ENCODE data around the gene IGSF22.

Gene IGSF22

DNA sequence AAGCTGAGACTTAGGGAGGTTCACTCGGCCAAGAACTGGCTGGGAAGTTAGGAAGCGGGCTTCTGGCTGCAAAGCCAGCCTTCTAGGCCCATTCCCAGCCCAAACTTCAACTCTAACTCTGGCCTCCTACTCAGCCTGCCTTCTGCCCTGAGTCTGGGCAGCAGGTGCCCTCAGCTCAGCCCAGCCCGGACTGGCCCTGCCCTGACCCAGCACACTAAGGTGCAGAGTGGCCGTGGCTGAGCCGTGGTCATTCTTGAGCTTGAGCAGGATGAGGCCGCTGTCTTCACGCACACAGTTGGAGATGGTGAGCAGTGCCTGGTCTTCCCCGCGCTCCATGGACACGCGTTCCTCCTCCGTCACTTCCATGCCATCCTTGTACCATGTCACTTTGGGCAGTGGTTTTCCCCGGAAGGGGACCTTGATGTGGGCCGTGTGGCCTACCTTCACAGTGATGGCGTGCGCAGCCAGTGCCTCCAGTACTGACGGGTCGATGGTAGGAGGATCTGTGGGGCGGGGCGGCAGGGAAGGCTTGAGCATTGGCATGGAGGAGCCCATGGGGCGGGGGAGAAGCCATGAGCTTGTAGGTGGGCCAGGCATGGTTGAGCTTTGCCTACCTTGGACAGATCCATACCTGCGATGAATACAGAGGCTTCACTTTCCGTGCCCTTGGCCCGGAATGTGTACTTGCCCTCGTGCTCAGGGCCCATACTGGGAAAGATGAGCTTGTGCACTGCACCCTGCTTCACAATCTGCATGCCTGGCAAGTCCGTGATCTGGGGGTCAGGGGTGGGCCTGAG lies 12.1 kb downstream of the IGSF22 start:
- Histone ChIP-seq H3K9me3 (no peaks in the 10 kb centered on the region), H3K4me3 (no peak overlapping the region), H3K27me3 (no peaks in the 10 kb centered on the region), H3K4me1 (no peaks in the 10 kb centered on the region), H3K36me3 (no peaks in the 10 kb centered on the region), H3K27ac (no peak overlapping the region)
- intact Hi-C loops (cut with DNase I; ENCODE audit: low total_unique reads) = loop anchor here (10.0 kb wide), 1 partner anchor 599 kb away; no protein-coding TSS in a partner anchor
- TF ChIP-seq, protein P1, sequence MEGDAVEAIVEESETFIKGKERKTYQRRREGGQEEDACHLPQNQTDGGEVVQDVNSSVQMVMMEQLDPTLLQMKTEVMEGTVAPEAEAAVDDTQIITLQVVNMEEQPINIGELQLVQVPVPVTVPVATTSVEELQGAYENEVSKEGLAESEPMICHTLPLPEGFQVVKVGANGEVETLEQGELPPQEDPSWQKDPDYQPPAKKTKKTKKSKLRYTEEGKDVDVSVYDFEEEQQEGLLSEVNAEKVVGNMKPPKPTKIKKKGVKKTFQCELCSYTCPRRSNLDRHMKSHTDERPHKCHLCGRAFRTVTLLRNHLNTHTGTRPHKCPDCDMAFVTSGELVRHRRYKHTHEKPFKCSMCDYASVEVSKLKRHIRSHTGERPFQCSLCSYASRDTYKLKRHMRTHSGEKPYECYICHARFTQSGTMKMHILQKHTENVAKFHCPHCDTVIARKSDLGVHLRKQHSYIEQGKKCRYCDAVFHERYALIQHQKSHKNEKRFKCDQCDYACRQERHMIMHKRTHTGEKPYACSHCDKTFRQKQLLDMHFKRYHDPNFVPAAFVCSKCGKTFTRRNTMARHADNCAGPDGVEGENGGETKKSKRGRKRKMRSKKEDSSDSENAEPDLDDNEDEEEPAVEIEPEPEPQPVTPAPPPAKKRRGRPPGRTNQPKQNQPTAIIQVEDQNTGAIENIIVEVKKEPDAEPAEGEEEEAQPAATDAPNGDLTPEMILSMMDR (IDR thresholded peaks at IDR 0.05) = no peak
- no peak for DNase-seq

DNA sequence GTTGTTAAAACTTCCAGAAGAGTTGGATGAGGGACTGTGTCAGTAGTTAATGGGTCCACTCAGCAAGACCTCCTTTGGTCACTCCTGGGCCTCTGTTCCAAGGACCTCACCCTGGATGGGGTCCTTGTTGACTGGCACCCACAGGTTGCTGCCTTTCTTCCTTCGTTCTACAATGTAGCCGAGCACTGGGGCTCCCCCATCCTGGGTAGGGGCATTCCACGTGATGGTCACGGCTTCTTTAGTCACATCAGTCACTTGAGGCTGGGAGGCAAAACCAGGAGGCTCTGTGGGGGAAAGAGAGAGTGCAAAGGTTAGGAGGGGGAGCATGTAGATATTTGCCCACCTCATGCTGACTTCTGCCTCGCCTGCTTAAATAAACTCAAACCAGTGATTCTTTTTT lies 15.4 kb downstream of the IGSF22 start:
- no peaks in the 10 kb centered on the region for H3K36me3 ChIP-seq
- TF ChIP-seq, protein P1 (IDR thresholded peaks at IDR 0.05) = no peak
- H3K4me1 ChIP-seq = peaks cover 0 to 16% (median 4%) of the 10 kb centered on the region in 4 donors
- no peak overlapping the region for H3K4me3 ChIP-seq
- no peak overlapping the region for H3K27ac ChIP-seq
- H3K9me3 ChIP-seq = no peaks in the 10 kb centered on the region
- intact Hi-C loops (cut with DNase I; ENCODE audit: low total_unique reads) = loop anchor here (10.0 kb wide), 1 partner anchor 596 kb away; no protein-coding TSS in a partner anchor
- no peaks in the 10 kb centered on the region for H3K27me3 ChIP-seq
- no peak for DNase-seq

DNA sequence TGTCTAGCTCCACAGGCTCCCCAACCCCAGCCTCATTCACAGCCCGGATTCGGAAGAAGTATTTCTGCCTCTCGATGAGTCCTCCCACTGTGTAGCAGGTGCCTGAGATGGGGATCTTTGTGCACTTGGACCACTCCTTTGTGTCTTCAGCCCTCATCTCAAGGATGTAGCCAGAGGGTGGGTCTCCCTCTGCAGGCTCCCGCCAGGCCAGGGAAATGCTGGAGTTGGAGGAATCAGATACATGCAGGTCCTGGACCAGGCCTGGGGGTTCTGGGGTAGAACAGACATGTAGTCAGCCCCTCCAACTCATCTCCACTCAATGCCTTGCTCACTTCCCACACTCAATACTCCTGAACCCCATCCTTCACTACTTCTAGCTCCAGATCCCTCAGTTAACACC lies 16.6 kb downstream of the IGSF22 start:
- no peak overlapping the region for H3K4me3 ChIP-seq
- intact Hi-C loops (cut with DNase I; ENCODE audit: low total_unique reads) = no loop called here
- TF ChIP-seq, protein P1 (IDR thresholded peaks at IDR 0.05) = no peak
- no peak overlapping the region for H3K27ac ChIP-seq
- H3K4me1 ChIP-seq = peaks cover 0 to 26% (median 10%) of the 10 kb centered on the region in 4 donors
- no peak for DNase-seq
- no peaks in the 10 kb centered on the region for H3K36me3 ChIP-seq
- H3K9me3 ChIP-seq = no peaks in the 10 kb centered on the region
- no peaks in the 10 kb centered on the region for H3K27me3 ChIP-seq

DNA sequence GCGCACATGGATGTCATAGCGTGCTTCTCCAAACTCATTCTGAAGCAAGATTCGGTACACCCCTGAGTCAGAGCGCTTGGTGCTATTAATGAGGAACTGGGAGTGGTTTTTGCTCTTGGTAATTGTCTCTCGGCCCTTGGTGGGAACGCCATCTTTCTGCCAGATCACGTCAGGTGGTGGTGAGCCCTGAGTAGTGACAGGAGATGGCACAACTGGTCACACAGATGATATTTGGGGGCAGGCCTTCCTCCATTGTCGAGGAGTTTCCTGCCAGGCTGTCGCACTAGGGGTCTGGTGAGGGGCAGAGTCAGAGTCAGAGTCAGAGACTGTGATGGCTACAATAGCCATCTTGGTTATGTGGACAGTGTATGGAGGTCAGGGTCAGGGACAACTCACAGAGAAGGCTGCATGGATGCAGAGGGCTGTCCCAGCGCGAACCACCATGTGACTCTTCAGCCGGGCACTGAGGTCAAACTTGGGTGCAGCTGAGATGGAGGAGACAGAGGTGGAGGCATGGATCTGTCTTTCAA lies 18.1 kb downstream of the IGSF22 start:
- Histone ChIP-seq H3K4me1 (peaks cover 0 to 26% (median 10%) of the 10 kb centered on the region in 4 donors), H3K4me3 (no peak overlapping the region), H3K36me3 (peaks cover 0 to 4% (median 0%) of the 10 kb centered on the region in 3 donors), H3K9me3 (no peaks in the 10 kb centered on the region), H3K27me3 (no peaks in the 10 kb centered on the region), H3K27ac (no peak overlapping the region)
- DNase-seq = no peak
- intact Hi-C loops (cut with DNase I; ENCODE audit: low total_unique reads) = no loop called here
- TF ChIP-seq, protein P1 (IDR thresholded peaks at IDR 0.05) = no peak

DNA sequence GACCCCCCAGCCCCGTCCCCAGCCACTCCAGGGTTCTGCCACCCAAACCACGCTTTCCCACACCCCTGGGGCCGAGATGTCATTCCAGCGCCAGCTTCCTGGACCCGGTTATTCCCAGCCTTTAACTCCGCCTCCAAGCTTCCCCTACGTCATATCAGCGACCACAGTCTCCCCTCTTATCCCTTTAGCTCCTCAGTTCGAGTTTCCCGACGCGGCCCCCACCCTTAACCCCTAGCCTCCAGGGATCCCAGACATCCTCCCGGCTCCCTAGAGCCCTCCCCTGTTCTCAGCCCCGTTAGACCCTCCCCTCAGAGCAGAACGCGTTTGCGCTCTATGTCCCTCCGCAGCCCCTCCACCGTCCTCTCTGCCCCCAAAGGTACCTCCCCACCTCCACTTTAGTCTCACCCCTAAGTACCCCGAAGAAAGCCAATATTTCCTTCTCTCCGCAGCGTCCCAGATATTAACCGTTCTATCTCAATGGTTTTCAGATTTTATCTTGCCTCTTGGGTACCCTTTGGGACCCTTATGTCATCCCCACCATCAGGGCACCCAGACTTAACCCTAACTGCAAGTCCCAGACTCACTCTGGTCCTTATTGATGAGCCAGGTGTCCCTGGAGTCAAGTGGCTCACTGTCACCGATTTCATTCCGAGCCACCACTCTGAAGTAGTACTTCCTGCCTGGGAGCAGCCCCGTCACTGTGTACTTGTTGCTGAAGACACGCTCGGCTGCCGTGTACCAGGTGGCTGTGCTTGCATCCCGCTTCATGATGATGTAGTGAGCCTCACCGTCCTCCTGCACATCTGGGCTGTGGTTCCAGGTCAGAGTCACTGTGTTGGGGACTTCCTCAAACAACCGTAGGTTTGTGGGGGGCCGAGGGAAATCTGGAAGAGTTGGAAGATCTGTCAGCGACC lies 19.4 kb downstream of the IGSF22 start:
- DNase-seq = peak; percentile 71 to 82

More for the DNA sequence above, 19.4 kb downstream of the IGSF22 start:
- intact Hi-C loops (cut with DNase I; ENCODE audit: low total_unique reads) = no loop called here
- TF ChIP-seq, protein P1 (IDR thresholded peaks at IDR 0.05) = no peak
- Histone ChIP-seq H3K27me3 (no peaks in the 10 kb centered on the region), H3K4me3 (peak overlapping the region; percentile 51 to 66), H3K36me3 (peaks cover 0 to 16% (median 13%) of the 10 kb centered on the region in 3 donors), H3K4me1 (peaks cover 0 to 26% (median 10%) of the 10 kb centered on the region in 4 donors), H3K27ac (peak overlapping the region; percentile 79 to 80), H3K9me3 (no peaks in the 10 kb centered on the region)
